GM19468 (cell line): ENCODE data around the gene PAK6.
A peak's percentile ranks its signal among the peaks of the same experiment; 100 is the strongest.

ENCODE experiments used
- ATAC-seq: cut with Tn5 transposase; IDR thresholded peaks from one replicate; pipeline ENCODE4 v1.9.1; 2021; ENCODE audit warnings: mild to moderate bottlenecking, moderate library complexity, moderate number of reproducible peaks; ENCODE audit not compliant: unreplicated experiment; ENCODE audit errors: extremely low read depth

Gene PAK6

GRCh38 chr15:40305281-40305680 is 66.4 kb downstream of the PAK6 start:
- no peak for ATAC-seq

- no peak for ATAC-seq
These were observed 67.5 kb downstream of the PAK6 start for GRCh38 chr15:40306371-40306770.

- no peak for ATAC-seq
These were observed 68.0 kb downstream of the PAK6 start for GRCh38 chr15:40306908-40307307.

- peak; percentile 48 for ATAC-seq
These were observed 68.8 kb downstream of the PAK6 start, which contains the start of gene PLCB2 for GRCh38 chr15:40307421-40308211. PLCB2 (minus strand) TSS chr15:40307935; CDS start chr15:40307672, 263 bp downstream.

- no peak for ATAC-seq
These were observed 70.5 kb downstream of the PAK6 start for GRCh38 chr15:40309344-40309862.

GRCh38 chr15:40310001-40310959 is 71.4 kb downstream of the PAK6 start:
- ATAC-seq = no peak

- no peak for ATAC-seq
These were observed 72.1 kb downstream of the PAK6 start for GRCh38 chr15:40310993-40311392.

- ATAC-seq = no peak
These were observed 73.7 kb downstream of the PAK6 start for GRCh38 chr15:40312370-40313158.

- no peak for ATAC-seq
These were observed 74.9 kb downstream of the PAK6 start for GRCh38 chr15:40313531-40314398.

- no peak for ATAC-seq
These were observed 75.9 kb downstream of the PAK6 start for GRCh38 chr15:40314723-40315276.

- ATAC-seq = no peak
These were observed 78.1 kb downstream of the PAK6 start for GRCh38 chr15:40316931-40317330.

GRCh38 chr15:40317580-40317979 is 78.7 kb downstream of the PAK6 start:
- ATAC-seq = no peak

- ATAC-seq = no peak
These were observed 81.5 kb downstream of the PAK6 start for GRCh38 chr15:40320409-40320808.

GRCh38 chr15:40320931-40321371 is 82.1 kb downstream of the PAK6 start:
- no peak for ATAC-seq

- no peak for ATAC-seq
These were observed 83.8 kb downstream of the PAK6 start for GRCh38 chr15:40322531-40323238.

GRCh38 chr15:40323239-40323952 is 84.5 kb downstream of the PAK6 start, which contains the start of gene INAFM2:
INAFM2 (plus strand) TSS chr15:40323692; CDS start chr15:40324056, 364 bp downstream.
- ATAC-seq = peak; percentile 80
